8988T (cell line): ENCODE results near the gene C17orf107.
A peak's percentile ranks its signal among the peaks of the same experiment; 100 is the strongest.

Experiments
- DNase-seq: peaks from one replicate; pipeline ENCODE4 v3.0.0; 2011

Gene C17orf107

GRCh38 chr17:4879601-4880000 lies 19.7 kb upstream of the C17orf107 start:
- no peak for DNase-seq

DNA sequence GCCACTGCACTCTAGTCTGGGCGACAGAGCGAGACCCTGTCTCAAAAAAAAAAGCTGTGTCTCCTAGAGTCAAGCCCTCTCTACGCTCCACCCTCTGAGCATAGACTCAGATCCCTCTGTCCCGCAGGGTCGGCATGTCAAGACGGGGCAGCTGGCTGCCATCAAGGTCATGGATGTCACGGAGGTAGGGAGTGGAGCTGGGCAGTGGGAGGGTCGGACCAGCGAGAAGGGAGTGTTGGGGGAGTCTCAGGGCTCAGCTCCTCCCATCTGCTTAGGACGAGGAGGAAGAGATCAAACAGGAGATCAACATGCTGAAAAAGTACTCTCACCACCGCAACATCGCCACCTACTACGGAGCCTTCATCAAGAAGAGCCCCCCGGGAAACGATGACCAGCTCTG lies 18.5 kb upstream of the C17orf107 start:
- DNase-seq: no peak

- no peak for DNase-seq
These were observed 17.4 kb upstream of the C17orf107 start for GRCh38 chr17:4881761-4882555.

GRCh38 chr17:4884489-4884888 lies 14.8 kb upstream of the C17orf107 start:
- no peak for DNase-seq

- DNase-seq: no peak
These were observed 12.5 kb upstream of the C17orf107 start for GRCh38 chr17:4886830-4887229.

- no peak for DNase-seq
These were observed 11.8 kb upstream of the C17orf107 start for GRCh38 chr17:4887581-4887980.

GRCh38 chr17:4891411-4892410 lies 7.6 kb upstream of the C17orf107 start:
- no peak for DNase-seq

DNA sequence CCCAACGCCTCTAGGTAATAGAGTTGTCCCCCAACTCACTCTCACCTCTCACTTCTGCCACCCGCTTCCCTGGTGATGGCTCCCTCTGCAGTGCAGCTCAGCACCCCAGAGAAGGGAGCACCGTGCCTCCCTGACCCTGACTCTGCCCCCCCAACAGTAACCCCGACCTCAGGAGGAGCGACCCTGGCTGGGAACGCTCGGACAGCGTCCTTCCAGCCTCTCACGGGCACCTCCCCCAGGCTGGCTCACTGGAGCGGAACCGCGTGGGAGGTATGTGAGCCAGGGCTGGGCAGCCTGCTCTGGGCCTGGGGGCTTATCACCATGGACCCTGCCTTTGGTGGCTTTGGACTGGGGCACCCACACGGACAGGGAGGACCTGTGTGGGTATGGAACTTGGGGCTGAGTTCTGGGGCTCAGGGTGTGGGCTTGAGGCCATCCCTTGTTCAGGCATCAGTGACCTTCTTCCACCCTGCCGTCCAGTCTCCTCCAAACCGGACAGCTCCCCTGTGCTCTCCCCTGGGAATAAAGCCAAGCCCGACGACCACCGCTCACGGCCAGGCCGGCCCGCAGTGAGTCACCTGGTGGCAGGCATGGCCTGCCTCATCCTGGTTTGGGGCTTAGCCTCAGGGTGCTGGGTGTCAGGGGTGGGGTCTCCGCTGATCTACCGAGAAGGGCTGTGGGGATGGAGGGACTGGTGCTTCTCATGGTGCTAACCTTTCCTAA lies 6.7 kb upstream of the C17orf107 start:
- DNase-seq: no peak

GRCh38 chr17:4893272-4893671 lies 6.1 kb upstream of the C17orf107 start:
- DNase-seq: no peak

DNA sequence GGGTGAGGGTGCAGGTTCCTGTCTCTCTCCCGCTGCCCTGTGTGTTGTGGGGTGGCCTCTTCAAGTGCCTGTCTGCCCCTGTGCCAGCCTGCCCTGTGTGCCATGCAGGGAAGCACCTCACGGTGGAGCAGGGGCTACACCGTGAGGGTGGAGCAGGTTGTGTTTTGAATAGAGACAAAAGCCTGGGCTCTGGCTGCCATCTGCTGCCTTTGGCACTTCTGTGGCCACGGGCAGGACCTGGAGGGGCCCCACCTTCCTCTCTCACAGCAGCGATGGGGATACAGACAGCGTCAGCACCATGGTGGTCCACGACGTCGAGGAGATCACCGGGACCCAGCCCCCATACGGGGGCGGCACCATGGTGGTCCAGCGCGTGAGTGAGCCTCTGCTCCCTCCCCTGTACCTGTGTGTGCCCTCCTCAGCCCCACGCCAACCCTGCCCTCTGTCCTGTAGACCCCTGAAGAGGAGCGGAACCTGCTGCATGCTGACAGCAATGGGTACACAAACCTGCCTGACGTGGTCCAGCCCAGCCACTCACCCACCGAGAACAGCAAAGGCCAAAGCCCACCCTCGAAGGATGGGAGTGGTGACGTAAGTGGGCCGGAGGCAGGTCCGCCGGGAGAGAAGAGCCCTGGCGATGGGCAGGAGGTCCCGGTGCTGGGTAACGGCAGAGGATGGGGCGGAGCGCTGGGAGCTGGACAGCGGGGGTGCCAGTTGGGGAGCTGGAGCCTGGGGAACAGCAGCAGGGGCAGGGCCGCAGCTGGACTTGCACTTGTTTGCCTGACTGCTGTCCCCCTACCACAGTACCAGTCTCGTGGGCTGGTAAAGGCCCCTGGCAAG lies 5.4 kb upstream of the C17orf107 start:
- no peak for DNase-seq

DNA sequence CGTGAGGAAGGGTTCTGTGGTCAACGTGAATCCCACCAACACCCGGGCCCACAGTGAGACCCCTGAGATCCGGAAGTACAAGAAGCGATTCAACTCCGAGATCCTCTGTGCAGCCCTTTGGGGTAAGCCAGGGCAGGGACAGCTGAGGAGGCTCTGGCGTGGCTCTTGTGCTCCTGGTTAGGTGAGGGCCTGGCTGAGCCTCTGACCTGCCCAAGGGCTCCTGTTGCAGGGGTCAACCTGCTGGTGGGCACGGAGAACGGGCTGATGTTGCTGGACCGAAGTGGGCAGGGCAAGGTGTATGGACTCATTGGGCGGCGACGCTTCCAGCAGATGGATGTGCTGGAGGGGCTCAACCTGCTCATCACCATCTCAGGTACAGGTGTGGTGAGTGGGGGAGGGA lies 4.2 kb upstream of the C17orf107 start:
- DNase-seq: no peak

DNA sequence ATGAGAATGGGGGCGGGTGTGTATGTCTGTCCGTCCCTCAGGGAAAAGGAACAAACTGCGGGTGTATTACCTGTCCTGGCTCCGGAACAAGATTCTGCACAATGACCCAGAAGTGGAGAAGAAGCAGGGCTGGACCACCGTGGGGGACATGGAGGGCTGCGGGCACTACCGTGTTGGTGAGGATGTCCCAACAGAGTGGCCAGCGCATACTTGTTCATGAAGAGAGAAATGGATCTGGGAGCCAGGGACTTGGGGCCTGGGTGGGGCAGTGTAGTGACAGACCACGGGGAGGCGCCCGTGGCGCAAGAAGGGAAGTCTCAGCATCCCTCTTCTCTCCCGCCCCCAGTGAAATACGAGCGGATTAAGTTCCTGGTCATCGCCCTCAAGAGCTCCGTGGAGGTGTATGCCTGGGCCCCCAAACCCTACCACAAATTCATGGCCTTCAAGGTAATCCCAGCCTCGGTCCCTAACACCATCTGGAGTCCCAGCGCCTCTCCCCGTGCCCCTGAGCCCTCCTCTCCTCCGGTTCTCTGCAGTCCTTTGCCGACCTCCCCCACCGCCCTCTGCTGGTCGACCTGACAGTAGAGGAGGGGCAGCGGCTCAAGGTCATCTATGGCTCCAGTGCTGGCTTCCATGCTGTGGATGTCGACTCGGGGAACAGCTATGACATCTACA lies 3.5 kb upstream of the C17orf107 start:
- peak; percentile 66 for DNase-seq

DNA sequence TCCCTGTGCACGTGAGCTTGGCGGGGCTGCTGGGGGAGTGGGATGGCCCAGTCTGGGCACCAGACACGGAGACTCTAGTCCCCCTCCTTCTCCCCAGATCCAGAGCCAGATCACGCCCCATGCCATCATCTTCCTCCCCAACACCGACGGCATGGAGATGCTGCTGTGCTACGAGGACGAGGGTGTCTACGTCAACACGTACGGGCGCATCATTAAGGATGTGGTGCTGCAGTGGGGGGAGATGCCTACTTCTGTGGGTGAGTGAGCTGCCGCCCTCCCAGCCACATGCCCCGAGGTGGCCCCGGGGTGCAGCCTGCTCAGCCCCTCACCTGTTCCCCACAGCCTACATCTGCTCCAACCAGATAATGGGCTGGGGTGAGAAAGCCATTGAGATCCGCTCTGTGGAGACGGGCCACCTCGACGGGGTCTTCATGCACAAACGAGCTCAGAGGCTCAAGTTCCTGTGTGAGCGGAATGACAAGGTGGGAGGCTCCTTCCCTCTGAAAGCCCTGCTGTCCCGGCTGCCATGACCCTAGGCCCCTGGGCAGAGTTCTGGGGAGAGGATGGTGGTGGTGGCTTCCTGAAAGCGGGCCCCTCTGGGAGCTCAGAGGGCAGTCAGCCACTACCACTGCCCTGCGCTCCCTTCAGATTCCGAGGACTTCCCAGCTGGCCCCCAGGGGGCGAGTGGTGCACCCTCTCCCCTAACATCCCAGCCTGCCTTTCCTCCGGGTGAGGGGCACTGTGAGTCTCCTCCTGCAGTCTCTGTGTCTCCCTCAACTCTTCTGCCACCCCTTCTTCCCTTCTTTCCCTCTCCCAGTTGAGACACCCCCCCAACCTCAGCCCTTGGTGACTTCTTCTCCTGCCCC lies 2.8 kb upstream of the C17orf107 start:
- no peak for DNase-seq

DNA sequence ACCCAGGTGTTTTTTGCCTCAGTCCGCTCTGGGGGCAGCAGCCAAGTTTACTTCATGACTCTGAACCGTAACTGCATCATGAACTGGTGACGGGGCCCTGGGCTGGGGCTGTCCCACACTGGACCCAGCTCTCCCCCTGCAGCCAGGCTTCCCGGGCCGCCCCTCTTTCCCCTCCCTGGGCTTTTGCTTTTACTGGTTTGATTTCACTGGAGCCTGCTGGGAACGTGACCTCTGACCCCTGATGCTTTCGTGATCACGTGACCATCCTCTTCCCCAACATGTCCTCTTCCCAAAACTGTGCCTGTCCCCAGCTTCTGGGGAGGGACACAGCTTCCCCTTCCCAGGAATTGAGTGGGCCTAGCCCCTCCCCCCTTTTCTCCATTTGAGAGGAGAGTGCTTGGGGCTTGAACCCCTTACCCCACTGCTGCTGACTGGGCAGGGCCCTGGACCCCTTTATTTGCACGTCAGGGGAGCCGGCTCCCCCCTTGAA lies 2.1 kb upstream of the C17orf107 start:
- no peak for DNase-seq

DNA sequence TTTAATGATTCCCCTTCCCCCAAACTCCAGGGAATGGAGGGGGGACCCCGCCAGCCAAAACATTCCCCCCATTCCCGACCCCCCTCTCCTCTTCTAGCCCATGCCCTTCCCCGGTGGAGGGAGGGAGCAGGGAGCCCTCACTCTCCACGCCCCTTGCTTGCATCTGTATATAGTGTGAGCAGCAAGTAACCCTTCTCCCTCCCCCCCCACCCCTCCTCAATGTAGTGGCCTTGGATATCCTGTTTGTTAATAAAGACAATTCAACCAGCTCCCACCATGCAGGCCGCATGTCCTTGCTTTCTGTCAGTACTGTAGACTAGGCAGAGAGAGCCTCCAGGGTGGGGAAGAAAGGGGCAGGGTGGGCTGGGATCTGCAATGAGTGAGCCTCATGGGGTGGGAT lies 1.6 kb upstream of the C17orf107 start:
- DNase-seq: no peak

GRCh38 chr17:4898351-4898750 lies 985 bp upstream of the C17orf107 start:
- no peak for DNase-seq

GRCh38 chr17:4898927-4899326 lies 409 bp upstream of the C17orf107 start:
- DNase-seq: no peak

DNA sequence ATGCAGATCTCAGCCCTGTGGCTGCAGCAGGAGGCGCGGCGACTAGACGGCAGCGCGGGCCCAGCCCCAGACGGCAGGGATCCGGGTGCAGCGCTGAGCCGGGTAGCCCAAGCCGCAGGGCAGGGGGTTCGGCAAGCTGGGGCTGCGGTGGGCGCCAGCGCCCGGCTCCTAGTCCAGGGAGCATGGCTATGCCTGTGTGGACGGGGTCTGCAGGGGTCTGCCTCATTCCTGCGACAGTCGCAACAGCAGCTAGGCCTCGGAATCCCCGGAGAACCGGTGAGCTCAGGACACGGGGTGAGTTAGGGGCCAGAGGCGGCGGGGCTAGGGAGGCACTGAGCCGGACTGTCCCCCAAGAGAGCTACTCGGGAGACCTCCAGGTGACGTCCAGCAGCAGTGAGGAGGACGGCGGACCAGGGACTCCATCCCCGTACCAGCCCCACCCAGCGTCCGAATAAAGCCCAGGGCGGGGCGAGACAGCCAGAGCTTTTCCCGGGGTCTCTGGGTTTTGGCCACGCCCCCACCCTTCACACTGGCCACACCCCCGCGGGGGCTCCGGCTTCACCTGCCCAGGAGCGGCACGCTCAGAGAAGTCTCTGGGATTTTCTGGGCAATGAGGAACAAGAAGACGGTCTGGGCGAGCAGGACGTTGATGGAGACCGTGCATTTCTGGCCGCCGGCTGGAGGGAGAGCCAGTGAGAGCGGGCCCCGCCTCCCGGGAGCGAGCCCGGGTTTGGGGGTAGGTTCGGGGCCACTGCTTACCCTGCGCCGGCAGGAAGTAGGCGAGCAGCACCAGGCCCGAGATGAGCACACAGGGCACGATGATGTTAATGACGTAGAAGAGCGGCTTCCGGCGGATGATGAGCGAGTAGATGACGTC lies 1.1 kb downstream of the C17orf107 start:
- DNase-seq: no peak

- DNase-seq: peak; percentile 18
These were observed 1.8 kb downstream of the C17orf107 start for GRCh38 chr17:4901108-4901647.
